NT2/D1 (cell line): ENCODE results near the gene IER5L.

Experiments
- SUZ12 ChIP-seq: IDR thresholded peaks from 2 replicates; pipeline ENCODE4 v1.6.1; 2011; ENCODE audit not compliant: insufficient read length, insufficient read depth; ENCODE audit errors: extremely low read depth
- ZNF274 ChIP-seq: IDR thresholded peaks from 2 replicates; pipeline ENCODE4 v1.6.1; 2011; ENCODE audit warnings: mild to moderate bottlenecking, low read depth, low read length

GRCh38 chr9:129206905-129207304, 28.8 kb upstream of the IER5L start:
- TF ChIP-seq ZNF274 (no peak), SUZ12 (no peak)
